Caco-2 (cell line): ENCODE measurements around the gene CILP2. TPM values are rescaled to one million over a fixed set of nuclear protein-coding genes. Genes with fewer than 3 reads are reported as not detected.

ENCODE experiments used
- BruUV-seq: library from RNA; stranded (reverse); fragments of 400-500 nt; replicated peaks from 2 replicates; lab custom pipeline; 2021; lab: Mats Ljungman, UMichigan
- CTCF ChIA-PET: fragments of 300-600 bp; sonication (Branson Sonifier 250); formaldehyde crosslinking; loops from one replicate; lab custom pipeline; 2022; ENCODE audit warnings: antibody characterized with exemption; lab: Charles Lee
- POLR2A ChIA-PET: fragments of 300-600 bp; sonication (Branson Sonifier 250); formaldehyde crosslinking; loops from one replicate; lab custom pipeline; 2022; ENCODE audit warnings: antibody characterized with exemption; lab: Charles Lee
- DNase-seq, 2 experiments: peaks; one replicate each; pipeline versions ENCODE4 v3.0.0 to v3.0.0-alpha.2; 2020 to 2022
- H3K27me3 ChIP-seq: replicated peaks from 2 replicates; pipeline ENCODE4 v1.6.0; 2011; ENCODE audit warnings: low read length; ENCODE audit not compliant: control insufficient read depth, insufficient read depth
- H3K36me3 ChIP-seq: 2 replicates; pipeline ENCODE4 v1.5.1; 2011; ENCODE audit warnings: low read length; ENCODE audit not compliant: control insufficient read depth, insufficient read depth
- H3K4me1 ChIP-seq: fragments of 250-450 bp; sonication (Bioruptor Pico); 2 replicates; pipeline ENCODE4 v1.5.1; 2020; ENCODE audit warnings: mild to moderate bottlenecking
- H3K4me3 ChIP-seq: 2 replicates; pipeline ENCODE4 v1.5.1; 2011; ENCODE audit warnings: low read depth, mild to moderate bottlenecking, control low read depth, low read length
- H3K9me3 ChIP-seq: fragments of 250-450 bp; sonication (Bioruptor Pico); 2 replicates; pipeline ENCODE4 v1.5.1; 2020; ENCODE audit warnings: mild to moderate bottlenecking, moderate library complexity
- H3K27ac Mint-ChIP-seq: one replicate; pipeline ENCODE4 v1.8.0; 2022; ENCODE audit warnings: mixed read lengths; ENCODE audit not compliant: unreplicated experiment
- H3K27me3 Mint-ChIP-seq: one replicate; pipeline ENCODE4 v1.8.0; 2022; ENCODE audit warnings: mixed read lengths; ENCODE audit not compliant: insufficient read depth, unreplicated experiment
- H3K36me3 Mint-ChIP-seq: one replicate; pipeline ENCODE4 v1.8.0; 2022; ENCODE audit warnings: mild to moderate bottlenecking, mixed read lengths; ENCODE audit not compliant: insufficient read depth, unreplicated experiment
- H3K4me1 Mint-ChIP-seq: one replicate; pipeline ENCODE4 v1.8.0; 2022; ENCODE audit warnings: low read depth, mixed read lengths; ENCODE audit not compliant: unreplicated experiment
- H3K4me3 Mint-ChIP-seq: one replicate; pipeline ENCODE4 v1.8.0; 2022; ENCODE audit warnings: mild to moderate bottlenecking, moderate library complexity, mixed read lengths; ENCODE audit not compliant: unreplicated experiment
- H3K9me3 Mint-ChIP-seq: one replicate; pipeline ENCODE4 v1.8.0; 2022; ENCODE audit warnings: mixed read lengths; ENCODE audit not compliant: unreplicated experiment
- CTCF ChIP-seq, 2 experiments: fragments of 200-600 bp in 1 of 2; IDR thresholded peaks; 1 replicate in 1 of 2; 2 replicates in 1 of 2; pipeline versions ENCODE4 v1.5.1 to v1.8.0; 2011 to 2022; ENCODE audit warnings: antibody characterized with exemption in 1 of 2, control low read depth in 1 of 2, inconsistent platforms in 1 of 2, low read depth in 1 of 2, low read length in 1 of 2, mild to moderate bottlenecking in 1 of 2, moderate library complexity in 1 of 2; ENCODE audit not compliant: insufficient read depth in 1 of 2, severe bottlenecking in 1 of 2, unreplicated experiment in 1 of 2
- intact Hi-C: fragments of 100-400 bp; cut with micrococcal nuclease; formaldehyde crosslinking; loops from one replicate; pipeline ENCODE4 v1.10.0; 2022; ENCODE audit not compliant: unreplicated experiment
- total RNA-seq: library from RNA; stranded (reverse); gene quantifications from 2 replicates; pipeline ENCODE4 v1.2.3, GENCODE V29; 2022

Gene CILP2
- total RNA-seq, 1 experiment from 2014 or later, result 1.3 TPM

GRCh38 chr19:19490214-19490968 lies 47.7 kb upstream of the CILP2 start:
- Mint-ChIP-seq H3K9me3 (no peaks in the 10 kb centered on the region), H3K4me3 (no peak overlapping the region), H3K27ac (peak overlapping the region; percentile 73), H3K36me3 (peaks cover 82% of the 10 kb centered on the region), H3K27me3 (no peaks in the 10 kb centered on the region), H3K4me1 (peaks cover 6% of the 10 kb centered on the region)
- intact Hi-C loops, result loop anchor here (1.0 to 2.0 kb wide), 4 partner anchors 90 to 169 kb away; no protein-coding TSS in a partner anchor
- no TSS peak for BruUV-seq
- TF ChIP-seq CTCF (IDR thresholded peaks at IDR 0.05; ENCODE audit: insufficient read depth in 1 of 2, low read depth in 1 of 2, low read length in 1 of 2, severe bottlenecking in 1 of 2, unreplicated experiment in 1 of 2), result peak; percentile 75
- no peak overlapping the region for H3K4me3 ChIP-seq
- DNase-seq, result peak; percentile 71 to 77
- H3K4me1 ChIP-seq, result peaks cover 19% of the 10 kb centered on the region
- no peaks in the 10 kb centered on the region; the same call in none of the 2 replicates for H3K36me3 ChIP-seq
- no peaks in the 10 kb centered on the region for H3K27me3 ChIP-seq
- ChIA-PET CTCF (interaction anchor here (0.7 to 2.0 kb wide), 10 partner anchors 15 to 148 kb away, joined by 3 to 26 read pairs (median 4); partner anchors contain the start of gene GATAD2A), POLR2A (interaction anchor here (0.5 to 0.6 kb wide), 3 partner anchors 78 to 631 kb away, joined by 3 to 5 read pairs (median 4); no protein-coding TSS in a partner anchor)
- H3K9me3 ChIP-seq, result no peaks in the 10 kb centered on the region

DNA sequence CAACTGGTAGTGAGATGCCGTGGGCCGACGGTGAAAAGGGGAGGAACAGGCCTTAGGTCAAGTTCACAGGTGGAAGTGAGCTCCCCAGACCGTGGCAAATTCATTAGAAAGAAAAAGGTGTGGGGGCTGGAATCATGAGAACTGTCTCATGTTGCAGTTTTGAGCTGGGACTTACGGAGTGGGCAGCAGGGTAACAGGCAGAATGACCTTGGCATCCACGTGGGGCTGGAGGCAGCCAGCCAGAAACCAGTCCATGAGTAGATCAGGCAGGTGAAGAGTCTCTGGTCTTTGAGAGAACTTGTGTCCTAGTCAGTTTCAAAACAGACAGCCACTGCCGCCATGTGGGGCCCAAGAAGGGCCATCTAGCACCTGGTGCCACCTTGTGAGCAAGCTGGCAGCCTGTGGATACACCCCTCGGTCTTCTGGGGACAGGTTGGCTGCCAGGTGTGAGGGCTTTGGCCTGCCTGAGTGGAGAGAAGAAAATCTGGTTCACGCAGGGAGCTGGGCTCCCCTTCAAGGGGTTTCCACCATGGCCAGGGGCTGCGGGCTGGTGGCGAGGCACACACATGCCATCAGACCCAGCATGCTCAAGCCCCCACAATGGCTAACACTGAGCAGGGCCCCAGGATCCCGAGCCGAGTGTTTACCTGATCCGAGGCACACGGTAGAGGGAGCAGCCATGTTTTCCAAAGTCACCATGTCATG lies 46.6 kb upstream of the CILP2 start:
- intact Hi-C loops, result loop anchor here (2.0 kb wide), 1 partner anchor 91 kb away; no protein-coding TSS in a partner anchor
- Histone ChIP-seq H3K36me3 (peaks cover 2% of the 10 kb centered on the region; the same call in 1 of the 2 replicates), H3K4me1 (peaks cover 19% of the 10 kb centered on the region), H3K4me3 (no peak overlapping the region), H3K27me3 (no peaks in the 10 kb centered on the region), H3K9me3 (no peaks in the 10 kb centered on the region)
- no peak overlapping the region for H3K27ac Mint-ChIP-seq
- no TSS peak for BruUV-seq
- no peak for TF ChIP-seq CTCF (IDR thresholded peaks at IDR 0.05; ENCODE audit: insufficient read depth in 1 of 2, low read depth in 1 of 2, low read length in 1 of 2, severe bottlenecking in 1 of 2, unreplicated experiment in 1 of 2)
- peaks cover 6% of the 10 kb centered on the region for H3K4me1 Mint-ChIP-seq
- H3K9me3 Mint-ChIP-seq, result no peaks in the 10 kb centered on the region
- no peaks in the 10 kb centered on the region for H3K27me3 Mint-ChIP-seq
- ChIA-PET CTCF (interaction anchor here (1.4 to 2.0 kb wide), 2 partner anchors 86 to 125 kb away, joined by 13 to 26 read pairs; partner anchors contain the start of gene GATAD2A), POLR2A (no interaction called here)
- H3K36me3 Mint-ChIP-seq, result peaks cover 87% of the 10 kb centered on the region
- no peak for DNase-seq
- no peak overlapping the region for H3K4me3 Mint-ChIP-seq

DNA sequence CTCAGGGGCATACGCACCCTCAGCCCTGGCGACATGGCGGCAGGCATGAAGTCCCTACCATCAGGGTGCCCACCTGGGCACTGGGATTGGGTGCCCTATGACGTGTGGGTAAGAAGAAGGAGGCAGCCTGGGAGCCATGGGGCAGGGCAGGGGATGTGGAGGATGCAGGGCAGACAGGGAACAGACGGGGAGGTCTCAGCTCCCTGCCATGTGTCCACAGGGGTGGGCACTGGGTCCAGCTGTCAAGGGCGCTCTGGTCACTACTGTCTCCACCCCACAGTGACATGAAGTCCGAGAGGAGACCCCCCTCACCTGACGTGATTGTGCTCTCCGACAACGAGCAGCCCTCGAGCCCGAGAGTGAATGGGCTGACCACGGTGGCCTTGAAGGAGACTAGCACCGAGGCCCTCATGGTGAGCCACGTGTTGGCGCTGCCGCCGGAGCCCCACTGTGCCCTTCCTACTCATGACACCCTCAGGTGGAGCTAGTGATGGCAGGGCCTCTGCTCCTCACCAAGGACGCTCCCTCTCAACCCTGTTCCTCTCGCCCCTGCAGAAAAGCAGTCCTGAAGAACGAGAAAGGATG lies 45.9 kb upstream of the CILP2 start:
- Histone ChIP-seq H3K9me3 (no peaks in the 10 kb centered on the region), H3K4me3 (no peak overlapping the region), H3K36me3 (peaks cover 2% of the 10 kb centered on the region; the same call in 1 of the 2 replicates), H3K27me3 (no peaks in the 10 kb centered on the region), H3K4me1 (peaks cover 19% of the 10 kb centered on the region)
- H3K27me3 Mint-ChIP-seq, result no peaks in the 10 kb centered on the region
- BruUV-seq, result no TSS peak
- intact Hi-C loops, result no loop called here
- POLR2A ChIA-PET, result no interaction called here
- no peak for DNase-seq
- no peak overlapping the region for H3K27ac Mint-ChIP-seq
- no peak overlapping the region for H3K4me3 Mint-ChIP-seq
- peaks cover 6% of the 10 kb centered on the region for H3K4me1 Mint-ChIP-seq
- CTCF ChIA-PET, result no interaction called here
- no peaks in the 10 kb centered on the region for H3K9me3 Mint-ChIP-seq
- H3K36me3 Mint-ChIP-seq, result peaks cover 87% of the 10 kb centered on the region
- no peak for TF ChIP-seq CTCF (IDR thresholded peaks at IDR 0.05; ENCODE audit: insufficient read depth in 1 of 2, low read depth in 1 of 2, low read length in 1 of 2, severe bottlenecking in 1 of 2, unreplicated experiment in 1 of 2)
